Panc1 (cell line): ENCODE measurements around the gene BMI1. TPM values are rescaled to one million over a fixed set of nuclear protein-coding genes. Genes with fewer than 3 reads are reported as not detected.

Source experiments
- ATAC-seq: fragments of 200-7000 bp; cut with Tn5 transposase; 2 replicates; pipeline ENCODE4 v1.9.1; 2020; ENCODE audit warnings: mild to moderate bottlenecking, moderate library complexity
- BruUV-seq: library from RNA; stranded (reverse); fragments of 400-500 nt; replicated peaks from 2 replicates; lab custom pipeline; 2021; lab: Mats Ljungman, UMichigan
- CTCF ChIA-PET: fragments of 300-600 bp; sonication (Branson Sonifier 250); formaldehyde crosslinking; loops from one replicate; lab custom pipeline; 2022; ENCODE audit warnings: antibody characterized with exemption; lab: Charles Lee
- POLR2A ChIA-PET: fragments of 300-600 bp; sonication (Branson Sonifier 250); formaldehyde crosslinking; loops from one replicate; lab custom pipeline; 2022; ENCODE audit warnings: antibody characterized with exemption; lab: Charles Lee
- DNase-seq: peaks from one replicate; pipeline ENCODE4 v3.0.0-alpha.2; 2010; ENCODE audit warnings: low read depth, low spot score
- H3K27ac ChIP-seq: 2 replicates; pipeline ENCODE4 v1.5.1; 2011; ENCODE audit warnings: mild to moderate bottlenecking, low read length, inconsistent platforms
- H3K27me3 ChIP-seq: fragments of 200-500 bp; sonication (Bioruptor generic); 2 replicates; pipeline ENCODE4 v1.6.0; 2014; ENCODE audit warnings: low read length, inconsistent platforms; ENCODE audit not compliant: control insufficient read depth, insufficient read depth
- H3K36me3 ChIP-seq: fragments of 200-500 bp; sonication (Bioruptor generic); 2 replicates; pipeline ENCODE4 v1.5.1; 2014; ENCODE audit warnings: inconsistent platforms, mild to moderate bottlenecking, low read length, moderate library complexity; ENCODE audit not compliant: control insufficient read depth, insufficient read depth
- H3K4me1 ChIP-seq: 2 replicates; pipeline ENCODE4 v1.5.1; 2011; ENCODE audit warnings: inconsistent platforms, mild to moderate bottlenecking, low read length, moderate library complexity; ENCODE audit not compliant: control insufficient read depth, insufficient read depth
- H3K4me3 ChIP-seq, 2 experiments: 2 replicates each; pipeline ENCODE4 v1.5.1; 2011 to 2012; ENCODE audit warnings: low read depth in 2 of 2, low read length in 2 of 2, mild to moderate bottlenecking in 2 of 2, inconsistent platforms in 1 of 2, moderate library complexity in 1 of 2
- H3K9me3 ChIP-seq: fragments of 200-500 bp; sonication (Bioruptor generic); 2 replicates; pipeline ENCODE4 v1.5.1; 2014; ENCODE audit warnings: low read depth, mild to moderate bottlenecking, inconsistent platforms, low read length, moderate library complexity; ENCODE audit not compliant: control insufficient read depth, insufficient read depth
- POLR2AphosphoS5 ChIP-seq: IDR thresholded peaks from 2 replicates; pipeline ENCODE4 v1.6.1; 2012; ENCODE audit warnings: mild to moderate bottlenecking, low read depth, low read length, moderate library complexity
- SIN3A ChIP-seq: IDR thresholded peaks from 2 replicates; pipeline ENCODE4 v1.6.1; 2012; ENCODE audit warnings: low read depth, mild to moderate bottlenecking, low read length, moderate library complexity, borderline replicate concordance; ENCODE audit not compliant: insufficient read depth
- TCF7L2 ChIP-seq: IDR thresholded peaks from 2 replicates; pipeline ENCODE4 v1.6.1; 2011; ENCODE audit warnings: mild to moderate bottlenecking, low read depth, low read length, inconsistent platforms
- in situ Hi-C: cut with HindIII; loops from 2 replicates; pipeline ENCODE4 v1.10.0; 2016; ENCODE audit warnings: low sequenced_read_pairs, low pct_unique_long_range_greater_than_20kb
- intact Hi-C: fragments of 100-400 bp; cut with micrococcal nuclease; formaldehyde crosslinking; loops from one replicate; pipeline ENCODE4 v1.10.0; 2022; ENCODE audit not compliant: unreplicated experiment
- total RNA-seq: library from RNA; stranded (reverse); gene quantifications from one replicate; pipeline ENCODE4 v1.2.1, GENCODE V29; 2021; ENCODE audit not compliant: unreplicated experiment
- TF ChIP-seq, protein P1 (sequence below): fragments of 450-650 bp; IDR thresholded peaks from 2 replicates; pipeline ENCODE4 v1.5.1; 2017; ENCODE audit warnings: mild to moderate bottlenecking
- TF ChIP-seq, protein P2 (sequence below), 2 experiments: IDR thresholded peaks; 2 replicates each; pipeline ENCODE4 v1.6.1; 2011 to 2012; ENCODE audit warnings: low read depth in 2 of 2, control low read depth in 1 of 2, low read length in 1 of 2, mild to moderate bottlenecking in 1 of 2, moderate library complexity in 1 of 2; ENCODE audit not compliant: insufficient read depth in 1 of 2

BMI1 gene
- total RNA-seq, 1 experiment from 2014 or later: 55.1 TPM

DNA sequence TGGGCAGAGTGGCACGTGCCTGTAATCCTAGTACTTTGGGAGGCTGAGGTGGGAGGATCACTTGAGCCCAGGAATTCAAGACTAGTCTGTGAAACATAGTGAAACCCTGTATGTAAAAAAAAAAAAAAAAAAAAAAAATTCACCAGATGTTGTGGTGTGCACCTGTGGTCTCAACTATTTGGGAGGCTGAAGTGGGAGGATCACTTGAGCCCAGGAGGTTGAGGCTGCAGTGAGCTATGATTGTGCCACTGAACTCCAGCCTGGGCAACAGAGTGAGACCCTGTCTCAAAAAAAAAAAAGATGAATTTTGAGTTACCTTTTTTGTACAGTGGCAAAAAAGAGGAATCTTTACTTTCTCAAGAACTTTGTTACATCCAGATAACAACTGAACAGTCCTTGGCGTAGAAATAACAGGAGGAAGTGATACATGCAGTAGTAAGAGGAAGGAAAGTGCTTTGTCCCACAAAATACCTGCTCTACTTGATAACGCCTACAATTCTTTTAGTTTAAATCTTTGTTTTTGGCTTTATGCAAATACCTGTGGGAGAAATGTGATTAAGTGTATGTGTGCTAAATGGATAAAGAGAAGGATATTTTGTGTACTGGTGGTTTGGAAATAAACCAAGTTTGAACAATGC, 53.7 kb downstream of the BMI1 start:
- no peaks in the 10 kb centered on the region for H3K27me3 ChIP-seq
- in situ Hi-C loops: no loop called here
- ChIA-PET CTCF (no interaction called here), POLR2A (no interaction called here)
- TF ChIP-seq, protein P1, sequence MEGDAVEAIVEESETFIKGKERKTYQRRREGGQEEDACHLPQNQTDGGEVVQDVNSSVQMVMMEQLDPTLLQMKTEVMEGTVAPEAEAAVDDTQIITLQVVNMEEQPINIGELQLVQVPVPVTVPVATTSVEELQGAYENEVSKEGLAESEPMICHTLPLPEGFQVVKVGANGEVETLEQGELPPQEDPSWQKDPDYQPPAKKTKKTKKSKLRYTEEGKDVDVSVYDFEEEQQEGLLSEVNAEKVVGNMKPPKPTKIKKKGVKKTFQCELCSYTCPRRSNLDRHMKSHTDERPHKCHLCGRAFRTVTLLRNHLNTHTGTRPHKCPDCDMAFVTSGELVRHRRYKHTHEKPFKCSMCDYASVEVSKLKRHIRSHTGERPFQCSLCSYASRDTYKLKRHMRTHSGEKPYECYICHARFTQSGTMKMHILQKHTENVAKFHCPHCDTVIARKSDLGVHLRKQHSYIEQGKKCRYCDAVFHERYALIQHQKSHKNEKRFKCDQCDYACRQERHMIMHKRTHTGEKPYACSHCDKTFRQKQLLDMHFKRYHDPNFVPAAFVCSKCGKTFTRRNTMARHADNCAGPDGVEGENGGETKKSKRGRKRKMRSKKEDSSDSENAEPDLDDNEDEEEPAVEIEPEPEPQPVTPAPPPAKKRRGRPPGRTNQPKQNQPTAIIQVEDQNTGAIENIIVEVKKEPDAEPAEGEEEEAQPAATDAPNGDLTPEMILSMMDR: no peak
- TF ChIP-seq TCF7L2: no peak
- no peak for TF ChIP-seq SIN3A
- TF ChIP-seq POLR2AphosphoS5: no peak
- TF ChIP-seq, protein P2, sequence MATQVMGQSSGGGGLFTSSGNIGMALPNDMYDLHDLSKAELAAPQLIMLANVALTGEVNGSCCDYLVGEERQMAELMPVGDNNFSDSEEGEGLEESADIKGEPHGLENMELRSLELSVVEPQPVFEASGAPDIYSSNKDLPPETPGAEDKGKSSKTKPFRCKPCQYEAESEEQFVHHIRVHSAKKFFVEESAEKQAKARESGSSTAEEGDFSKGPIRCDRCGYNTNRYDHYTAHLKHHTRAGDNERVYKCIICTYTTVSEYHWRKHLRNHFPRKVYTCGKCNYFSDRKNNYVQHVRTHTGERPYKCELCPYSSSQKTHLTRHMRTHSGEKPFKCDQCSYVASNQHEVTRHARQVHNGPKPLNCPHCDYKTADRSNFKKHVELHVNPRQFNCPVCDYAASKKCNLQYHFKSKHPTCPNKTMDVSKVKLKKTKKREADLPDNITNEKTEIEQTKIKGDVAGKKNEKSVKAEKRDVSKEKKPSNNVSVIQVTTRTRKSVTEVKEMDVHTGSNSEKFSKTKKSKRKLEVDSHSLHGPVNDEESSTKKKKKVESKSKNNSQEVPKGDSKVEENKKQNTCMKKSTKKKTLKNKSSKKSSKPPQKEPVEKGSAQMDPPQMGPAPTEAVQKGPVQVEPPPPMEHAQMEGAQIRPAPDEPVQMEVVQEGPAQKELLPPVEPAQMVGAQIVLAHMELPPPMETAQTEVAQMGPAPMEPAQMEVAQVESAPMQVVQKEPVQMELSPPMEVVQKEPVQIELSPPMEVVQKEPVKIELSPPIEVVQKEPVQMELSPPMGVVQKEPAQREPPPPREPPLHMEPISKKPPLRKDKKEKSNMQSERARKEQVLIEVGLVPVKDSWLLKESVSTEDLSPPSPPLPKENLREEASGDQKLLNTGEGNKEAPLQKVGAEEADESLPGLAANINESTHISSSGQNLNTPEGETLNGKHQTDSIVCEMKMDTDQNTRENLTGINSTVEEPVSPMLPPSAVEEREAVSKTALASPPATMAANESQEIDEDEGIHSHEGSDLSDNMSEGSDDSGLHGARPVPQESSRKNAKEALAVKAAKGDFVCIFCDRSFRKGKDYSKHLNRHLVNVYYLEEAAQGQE (IDR thresholded peaks at IDR 0.05; ENCODE audit: insufficient read depth in 1 of 2, low read depth in 2 of 2, low read length in 1 of 2): no peak
- H3K9me3 ChIP-seq: no peaks in the 10 kb centered on the region
- DNase-seq (no peak), ATAC-seq (no peak)
- no TSS peak for BruUV-seq
- intact Hi-C loops: no loop called here
- H3K27ac ChIP-seq: no peak overlapping the region
- no peaks in the 10 kb centered on the region for H3K36me3 ChIP-seq
- H3K4me3 ChIP-seq: no peak overlapping the region
- H3K4me1 ChIP-seq: no peaks in the 10 kb centered on the region

DNA sequence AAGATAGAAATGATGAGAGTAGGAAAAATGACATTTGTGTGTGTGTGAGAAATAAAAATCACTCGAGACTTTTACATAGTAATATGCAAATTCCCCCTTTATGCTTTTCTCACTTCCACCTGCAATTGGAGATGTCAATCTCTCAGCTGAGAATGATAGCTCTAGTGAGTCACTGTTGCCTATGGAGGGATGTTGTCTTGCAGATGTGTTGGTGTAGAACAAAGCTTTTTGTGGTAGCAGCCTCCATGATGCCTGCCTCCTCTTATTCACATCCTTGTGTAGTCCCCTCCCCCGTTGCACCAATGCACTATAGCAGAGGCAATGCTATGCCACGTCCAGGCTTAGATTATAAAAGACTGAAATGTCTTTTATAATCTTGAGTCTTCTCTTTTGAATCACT, 58.2 kb downstream of the BMI1 start:
- POLR2A ChIA-PET: no interaction called here
- Histone ChIP-seq H3K4me1 (no peaks in the 10 kb centered on the region), H3K27ac (no peak overlapping the region), H3K9me3 (no peaks in the 10 kb centered on the region), H3K4me3 (no peak overlapping the region), H3K27me3 (no peaks in the 10 kb centered on the region), H3K36me3 (no peaks in the 10 kb centered on the region)
- CTCF ChIA-PET: no interaction called here
- no TSS peak for BruUV-seq
- DNase-seq (no peak), ATAC-seq (no peak)
- in situ Hi-C loops: no loop called here
- intact Hi-C loops: no loop called here
- no peak for TF ChIP-seq SIN3A
- TF ChIP-seq, protein P2 (IDR thresholded peaks at IDR 0.05; ENCODE audit: insufficient read depth in 1 of 2, low read depth in 2 of 2, low read length in 1 of 2): no peak
- no peak for TF ChIP-seq POLR2AphosphoS5
- no peak for TF ChIP-seq TCF7L2
- TF ChIP-seq, protein P1: no peak
